Measurements from ENCODE around the gene STXBP6. TPM values are rescaled to one million over a fixed set of nuclear protein-coding genes. Genes with fewer than 3 reads are reported as not detected.

The STXBP6 gene
- total RNA-seq, 1 donor from 2014 or later, result 6.8 TPM

DNA sequence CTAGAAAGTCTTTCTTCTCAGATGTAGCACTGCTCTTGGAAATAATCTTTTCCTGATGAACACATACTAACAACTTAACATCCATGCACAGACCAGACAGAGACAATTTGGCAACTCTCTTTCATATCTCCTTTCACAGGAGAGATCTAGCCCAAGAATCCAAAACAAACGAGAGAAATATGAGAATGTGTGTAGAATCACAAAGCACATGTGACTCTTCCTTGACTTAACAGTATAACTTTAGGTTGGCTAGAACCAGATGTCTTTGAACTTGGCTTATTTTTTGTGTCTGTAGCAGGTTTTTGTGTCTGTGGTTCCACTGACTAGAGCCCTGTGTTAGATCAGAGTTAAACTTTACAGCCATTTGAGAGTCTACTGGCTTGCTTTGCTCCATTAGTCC, 114.2 kb downstream of the STXBP6 start:
- no peak for DNase-seq (ENCODE audit: low read depth, low spot score)
- Mint-ChIP-seq H3K4me1 (peaks cover 14% of the 10 kb centered on the region), H3K27ac (ENCODE audit: unreplicated experiment) (no peak overlapping the region), H3K27me3 (ENCODE audit: low read depth) (no peaks in the 10 kb centered on the region), H3K4me3 (no peak overlapping the region), H3K9me3 (no peaks in the 10 kb centered on the region), H3K36me3 (ENCODE audit: low read depth) (no peaks in the 10 kb centered on the region)
- TF ChIP-seq, protein P1, sequence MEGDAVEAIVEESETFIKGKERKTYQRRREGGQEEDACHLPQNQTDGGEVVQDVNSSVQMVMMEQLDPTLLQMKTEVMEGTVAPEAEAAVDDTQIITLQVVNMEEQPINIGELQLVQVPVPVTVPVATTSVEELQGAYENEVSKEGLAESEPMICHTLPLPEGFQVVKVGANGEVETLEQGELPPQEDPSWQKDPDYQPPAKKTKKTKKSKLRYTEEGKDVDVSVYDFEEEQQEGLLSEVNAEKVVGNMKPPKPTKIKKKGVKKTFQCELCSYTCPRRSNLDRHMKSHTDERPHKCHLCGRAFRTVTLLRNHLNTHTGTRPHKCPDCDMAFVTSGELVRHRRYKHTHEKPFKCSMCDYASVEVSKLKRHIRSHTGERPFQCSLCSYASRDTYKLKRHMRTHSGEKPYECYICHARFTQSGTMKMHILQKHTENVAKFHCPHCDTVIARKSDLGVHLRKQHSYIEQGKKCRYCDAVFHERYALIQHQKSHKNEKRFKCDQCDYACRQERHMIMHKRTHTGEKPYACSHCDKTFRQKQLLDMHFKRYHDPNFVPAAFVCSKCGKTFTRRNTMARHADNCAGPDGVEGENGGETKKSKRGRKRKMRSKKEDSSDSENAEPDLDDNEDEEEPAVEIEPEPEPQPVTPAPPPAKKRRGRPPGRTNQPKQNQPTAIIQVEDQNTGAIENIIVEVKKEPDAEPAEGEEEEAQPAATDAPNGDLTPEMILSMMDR (conservative IDR thresholded peaks at IDR 0.05), result no peak

- Mint-ChIP-seq H3K27ac (ENCODE audit: unreplicated experiment) (no peak overlapping the region), H3K27me3 (ENCODE audit: low read depth) (no peaks in the 10 kb centered on the region), H3K4me3 (no peak overlapping the region), H3K9me3 (no peaks in the 10 kb centered on the region), H3K4me1 (no peaks in the 10 kb centered on the region), H3K36me3 (ENCODE audit: low read depth) (no peaks in the 10 kb centered on the region)
- TF ChIP-seq, protein P1 (conservative IDR thresholded peaks at IDR 0.05), result no peak
- no peak for DNase-seq (ENCODE audit: low read depth, low spot score)
Measured at GRCh38 chr14:24928386-24928900, 121.5 kb downstream of the STXBP6 start.

GRCh38 chr14:24927809-24928208, 122.1 kb downstream of the STXBP6 start:
- no peak for DNase-seq (ENCODE audit: low read depth, low spot score)
- Mint-ChIP-seq H3K4me1 (no peaks in the 10 kb centered on the region), H3K9me3 (no peaks in the 10 kb centered on the region), H3K36me3 (ENCODE audit: low read depth) (no peaks in the 10 kb centered on the region), H3K27me3 (ENCODE audit: low read depth) (no peaks in the 10 kb centered on the region), H3K27ac (ENCODE audit: unreplicated experiment) (no peak overlapping the region), H3K4me3 (no peak overlapping the region)
- TF ChIP-seq, protein P1 (conservative IDR thresholded peaks at IDR 0.05), result no peak

DNA sequence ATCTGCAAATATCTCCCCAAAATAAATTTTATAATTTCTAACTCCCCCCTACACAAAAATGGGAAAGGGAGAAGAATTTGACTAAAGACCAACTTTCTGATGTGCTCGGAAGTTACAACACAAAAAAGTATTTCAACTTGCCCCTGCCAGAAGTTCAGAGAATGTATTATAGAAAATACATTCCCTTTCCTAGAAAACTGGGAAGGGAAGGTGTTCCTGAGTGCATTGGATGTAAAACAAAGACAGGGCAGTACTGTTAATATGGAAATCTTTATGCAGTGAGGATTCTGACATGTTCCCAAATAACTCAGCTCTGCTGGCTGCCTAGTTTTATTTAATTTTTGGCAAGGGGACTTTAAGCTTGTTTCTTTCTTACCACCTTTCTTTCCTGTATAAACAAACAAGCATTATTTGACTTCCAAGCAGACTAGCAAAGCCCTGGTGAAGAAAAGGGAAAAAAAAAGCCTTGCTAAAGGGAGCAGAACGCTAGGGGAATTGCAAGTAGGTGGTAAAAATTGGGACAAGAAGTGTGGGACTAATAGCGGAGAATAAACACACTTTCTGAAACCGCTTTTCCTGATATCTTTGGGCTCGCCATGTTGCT, 124.1 kb downstream of the STXBP6 start:
- Mint-ChIP-seq H3K36me3 (ENCODE audit: low read depth) (no peaks in the 10 kb centered on the region), H3K9me3 (no peaks in the 10 kb centered on the region), H3K27me3 (ENCODE audit: low read depth) (no peaks in the 10 kb centered on the region), H3K4me3 (no peak overlapping the region), H3K4me1 (no peaks in the 10 kb centered on the region), H3K27ac (ENCODE audit: unreplicated experiment) (no peak overlapping the region)
- TF ChIP-seq, protein P1 (conservative IDR thresholded peaks at IDR 0.05), result no peak
- no peak for DNase-seq (ENCODE audit: low read depth, low spot score)

DNA sequence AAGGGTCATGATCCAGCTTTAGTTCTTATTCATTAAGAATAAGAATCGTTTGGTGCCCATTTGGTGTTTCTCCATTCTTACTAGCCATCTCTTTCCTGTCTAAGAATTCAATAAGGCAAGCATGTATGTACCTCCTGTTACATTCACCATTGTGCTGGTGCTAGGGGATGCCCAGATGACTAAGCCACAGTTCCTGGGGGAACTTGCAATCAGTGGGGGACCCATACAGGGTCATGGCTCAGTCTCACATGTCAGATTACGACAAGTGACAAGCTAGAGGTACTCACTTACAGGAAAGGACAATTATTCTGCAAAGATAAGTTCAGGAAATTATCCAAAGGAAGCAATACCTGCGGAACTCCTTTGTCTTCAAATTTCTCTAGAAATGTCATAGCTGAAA, 125.4 kb downstream of the STXBP6 start:
- Mint-ChIP-seq H3K4me1 (no peaks in the 10 kb centered on the region), H3K36me3 (ENCODE audit: low read depth) (no peaks in the 10 kb centered on the region), H3K27me3 (ENCODE audit: low read depth) (no peaks in the 10 kb centered on the region), H3K9me3 (no peaks in the 10 kb centered on the region), H3K4me3 (no peak overlapping the region), H3K27ac (ENCODE audit: unreplicated experiment) (no peak overlapping the region)
- TF ChIP-seq, protein P1 (conservative IDR thresholded peaks at IDR 0.05), result no peak
- DNase-seq (ENCODE audit: low read depth, low spot score), result no peak
